Hindlimb muscle (tissue), 1 donor: ENCODE data around the gene CYP4F11. TPM values are rescaled to one million over a fixed set of nuclear protein-coding genes. Genes with fewer than 3 reads are reported as not detected.
"Not testable (repeated sequence)": the region's sequence is repeated elsewhere in the genome, so short reads cannot be mapped to it uniquely, and the experiment has no call there.

Experiments
- DNase-seq: peaks from one replicate; pipeline ENCODE4 v3.0.0-alpha.2; 2013
- polyA plus RNA-seq: library from polyadenylated mRNA; unstranded; fragments of 120-200 nt; gene quantifications from one replicate; pipeline ENCODE4 v1.2.1, GENCODE V29; 2013; ENCODE audit not compliant: insufficient read length

Gene CYP4F11, protein sequence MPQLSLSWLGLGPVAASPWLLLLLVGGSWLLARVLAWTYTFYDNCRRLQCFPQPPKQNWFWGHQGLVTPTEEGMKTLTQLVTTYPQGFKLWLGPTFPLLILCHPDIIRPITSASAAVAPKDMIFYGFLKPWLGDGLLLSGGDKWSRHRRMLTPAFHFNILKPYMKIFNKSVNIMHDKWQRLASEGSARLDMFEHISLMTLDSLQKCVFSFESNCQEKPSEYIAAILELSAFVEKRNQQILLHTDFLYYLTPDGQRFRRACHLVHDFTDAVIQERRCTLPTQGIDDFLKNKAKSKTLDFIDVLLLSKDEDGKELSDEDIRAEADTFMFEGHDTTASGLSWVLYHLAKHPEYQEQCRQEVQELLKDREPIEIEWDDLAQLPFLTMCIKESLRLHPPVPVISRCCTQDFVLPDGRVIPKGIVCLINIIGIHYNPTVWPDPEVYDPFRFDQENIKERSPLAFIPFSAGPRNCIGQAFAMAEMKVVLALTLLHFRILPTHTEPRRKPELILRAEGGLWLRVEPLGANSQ
- not detected for polyA plus RNA-seq

DNA sequence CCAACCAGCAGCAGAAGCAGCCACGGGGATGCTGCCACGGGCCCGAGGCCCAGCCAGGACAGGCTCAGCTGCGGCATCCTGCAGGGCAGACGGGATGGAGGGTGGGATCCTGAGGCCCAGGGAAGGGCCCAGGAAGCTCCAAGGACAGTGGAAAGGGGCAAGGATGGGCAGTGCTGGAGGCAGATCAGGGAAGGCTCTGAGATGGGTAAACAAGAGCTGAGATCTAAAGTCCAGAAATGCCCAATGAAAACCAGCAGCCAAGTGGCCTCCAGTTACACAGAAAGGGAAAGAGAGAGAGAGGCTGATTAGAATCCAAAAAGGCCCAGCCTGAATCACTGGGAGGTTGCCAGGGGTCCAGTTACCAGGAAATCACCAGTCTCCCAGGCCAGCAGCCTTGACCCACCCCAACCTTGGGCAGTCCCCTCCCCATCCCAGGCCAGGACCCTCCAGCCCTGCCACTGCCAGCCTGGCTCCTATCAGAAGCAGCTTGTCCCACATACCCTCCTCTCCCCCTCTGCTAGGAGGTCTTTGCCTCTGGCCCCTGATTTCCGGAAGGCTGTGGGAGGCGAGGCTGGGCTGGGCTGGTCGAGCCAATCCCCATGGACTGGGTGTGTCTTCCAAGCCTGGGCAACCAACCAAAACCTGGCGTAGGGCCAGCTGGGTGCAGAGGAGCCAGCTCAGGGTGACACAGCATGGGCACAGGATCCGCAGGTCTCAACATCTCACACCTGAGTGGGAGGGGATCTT is at the start of gene CYP4F11:
CYP4F11 (minus strand) TSS at position 198 of the 747 bp plus-strand sequence; CDS start at position 77, 121 bp downstream.
- no peak for DNase-seq

DNA sequence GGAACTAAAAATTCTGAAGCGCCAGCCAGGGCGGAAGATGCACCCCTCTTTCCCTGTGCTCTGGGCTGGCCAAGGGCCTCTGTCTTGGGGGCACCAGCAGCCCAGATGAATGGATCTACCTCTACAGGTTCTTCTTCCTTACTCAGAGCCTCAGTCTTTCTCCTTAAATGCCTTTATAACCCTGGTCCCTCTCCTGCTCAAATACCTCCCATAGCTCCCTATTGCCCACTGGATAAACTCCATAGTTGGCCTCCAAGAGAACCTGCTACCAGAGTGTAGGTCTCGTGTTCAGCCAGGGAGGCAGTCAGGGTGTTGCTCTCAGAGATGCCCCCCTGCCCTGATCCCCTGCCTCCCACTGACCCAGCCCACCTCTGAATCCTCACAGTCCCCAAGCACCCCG is 45.0 kb upstream of the CYP4F11 start:
- DNase-seq, result no peak

DNA sequence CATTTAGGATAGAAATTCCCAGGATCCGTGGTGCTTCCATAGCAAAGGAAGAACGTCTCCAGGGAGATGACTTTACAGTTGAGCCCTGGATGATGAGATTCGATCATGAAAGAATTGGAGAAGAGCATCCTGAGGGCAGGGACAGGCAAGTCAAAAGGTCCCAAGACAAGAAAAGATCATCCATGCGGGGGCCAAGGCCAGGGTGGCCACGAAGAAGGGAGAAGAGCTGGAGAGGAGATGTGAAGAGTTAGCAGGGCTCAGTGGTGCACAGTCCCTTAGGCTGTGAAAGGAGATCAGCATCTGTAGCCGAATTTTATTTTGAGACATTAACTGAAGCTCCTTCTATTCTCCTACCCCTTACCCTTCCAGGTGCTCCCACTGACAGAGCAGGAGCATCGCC is 43.4 kb upstream of the CYP4F11 start:
- no peak for DNase-seq

DNA sequence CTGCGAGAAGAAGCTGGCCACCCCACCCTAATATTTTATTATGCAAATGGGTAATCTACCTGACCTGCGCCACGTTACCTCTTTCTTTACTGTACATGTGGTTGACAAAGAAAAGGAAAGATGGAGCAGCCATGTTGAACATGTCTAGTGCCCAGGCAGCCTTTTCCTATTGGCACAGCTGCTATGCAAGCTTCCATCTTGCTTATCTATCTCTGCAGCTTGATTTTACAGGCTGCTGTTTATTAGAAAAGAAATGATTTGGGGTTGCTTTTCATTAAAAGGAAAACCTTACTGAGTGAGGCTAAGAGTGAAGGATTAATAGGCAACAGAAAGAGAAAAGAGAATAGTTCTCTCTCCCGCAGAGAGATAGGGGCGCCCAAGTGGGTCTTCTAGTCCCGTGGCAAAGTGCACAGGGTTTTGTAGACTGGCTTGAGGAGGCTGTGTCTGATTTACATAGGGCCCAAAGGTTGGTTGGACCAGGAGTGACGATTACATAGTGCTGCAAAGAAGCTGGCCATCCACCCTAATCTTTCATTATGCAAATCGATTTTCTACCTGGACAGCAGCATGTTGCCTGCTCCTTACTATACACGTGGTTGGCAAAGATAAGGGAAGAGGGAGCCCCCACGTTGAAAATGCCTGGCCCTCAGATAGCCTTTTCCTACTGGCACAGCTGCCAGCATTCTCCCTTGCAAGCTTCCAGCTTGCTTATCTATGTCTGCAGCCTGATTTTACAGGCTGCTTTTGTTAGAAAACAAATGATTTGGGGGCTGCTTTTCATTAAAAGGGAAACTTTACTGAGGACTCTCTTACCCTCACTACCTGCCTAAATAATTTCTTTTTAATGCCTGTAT is 42.7 kb upstream of the CYP4F11 start:
- DNase-seq, result no peak

DNA sequence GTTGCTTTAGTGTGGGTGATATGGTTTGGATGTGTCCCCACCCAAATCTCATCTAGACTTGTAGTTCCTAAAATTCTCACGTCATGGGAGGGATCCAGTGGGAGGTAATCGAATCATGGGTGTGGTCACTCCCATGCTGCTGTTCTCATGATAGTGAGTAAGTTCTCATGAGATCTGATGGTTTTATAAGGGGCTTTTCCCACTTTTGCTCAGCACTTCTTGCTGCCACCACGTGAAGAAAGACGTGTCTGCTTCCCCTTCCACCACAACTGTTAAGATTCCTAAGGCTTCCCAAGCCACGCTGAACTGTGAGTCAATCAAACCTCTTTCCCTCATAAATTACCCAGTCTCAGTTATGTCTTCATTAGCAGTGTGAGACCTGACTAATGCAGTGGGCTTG is 40.5 kb upstream of the CYP4F11 start:
- no peak for DNase-seq

DNA sequence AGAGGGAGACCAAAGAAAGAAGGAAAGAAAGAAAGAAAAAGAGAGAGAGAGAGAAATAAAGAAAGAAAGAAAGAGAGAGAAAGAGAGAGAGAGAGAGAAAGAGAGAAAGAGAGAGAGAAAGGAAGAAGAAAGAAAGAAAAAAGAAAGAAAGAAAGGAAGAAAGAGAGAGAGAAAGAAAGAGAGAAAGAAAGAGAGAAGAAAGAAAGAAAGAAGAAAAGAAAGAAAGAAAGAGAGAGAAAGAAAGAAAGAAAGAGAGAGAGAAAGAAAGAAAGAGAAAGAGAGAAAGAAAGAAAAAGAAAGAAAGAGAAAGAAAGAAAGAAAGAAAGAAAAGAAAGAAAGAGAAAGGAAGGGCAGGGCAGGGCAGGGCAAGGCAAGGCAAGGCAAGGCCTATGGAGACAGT is 37.7 kb upstream of the CYP4F11 start:
- DNase-seq, result not testable (repeated sequence)

DNA sequence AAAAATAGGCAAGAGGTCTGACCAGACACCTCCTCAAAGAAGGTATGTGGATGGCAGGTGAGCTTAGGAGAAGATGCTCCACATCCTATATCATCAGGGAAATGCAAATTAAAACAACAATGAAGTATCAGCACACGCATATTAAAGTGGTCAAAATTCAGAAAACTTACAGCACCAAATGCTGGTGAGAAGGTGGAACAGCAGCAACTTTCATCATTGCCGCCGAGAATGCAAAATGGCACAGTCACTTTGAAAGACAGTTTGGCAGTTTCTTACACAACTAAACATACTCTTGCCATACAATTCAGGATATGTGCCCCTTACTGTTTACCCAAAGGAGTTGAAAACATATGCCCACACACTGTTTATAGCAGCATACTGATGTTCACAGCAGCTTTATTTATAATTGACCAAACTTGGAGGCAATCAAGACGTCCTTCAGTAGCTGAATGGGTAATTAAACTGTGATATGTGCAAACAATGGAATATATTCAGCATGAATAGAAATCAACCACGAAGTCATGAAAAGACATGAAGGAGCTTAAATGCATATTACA is 37.0 kb upstream of the CYP4F11 start:
- DNase-seq, result no peak

DNA sequence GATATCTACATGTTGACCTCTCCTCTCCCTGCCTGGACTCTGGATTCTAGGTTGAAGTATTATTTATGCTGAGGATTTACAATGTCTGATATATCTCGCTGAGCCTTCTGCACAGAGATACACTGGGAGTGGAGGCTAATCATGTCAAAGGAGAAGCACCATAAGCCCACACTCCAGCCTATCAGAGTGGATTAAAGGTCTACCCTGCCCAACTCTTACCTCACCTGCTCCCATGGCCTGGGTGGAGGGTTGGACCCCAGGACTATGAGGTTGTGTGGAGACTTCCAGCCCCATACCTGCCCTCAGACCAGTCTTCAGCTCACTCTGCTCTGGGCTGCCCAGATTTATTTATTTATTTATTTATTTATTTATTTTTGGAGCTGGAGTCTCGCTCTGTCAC is 29.9 kb upstream of the CYP4F11 start:
- DNase-seq, result no peak

DNA sequence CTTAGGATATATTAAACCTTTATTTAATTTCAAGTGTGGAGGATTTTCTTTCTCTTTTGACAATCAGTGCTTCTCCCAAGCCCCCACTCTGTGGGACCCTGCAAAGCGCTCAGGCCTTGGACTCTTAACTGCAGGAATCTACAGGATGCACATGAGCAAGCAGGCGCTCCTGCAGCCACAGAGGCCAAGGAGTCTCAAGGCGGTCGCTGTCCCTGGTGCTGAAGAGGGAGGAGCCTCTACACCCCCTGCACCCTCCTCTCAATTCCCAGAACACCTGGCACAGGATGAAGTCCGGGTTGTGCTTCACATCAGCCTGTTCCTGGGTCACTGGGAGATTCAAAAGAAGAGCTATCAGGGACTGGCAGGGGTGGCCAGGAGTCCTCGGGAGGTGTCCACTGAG is 28.0 kb upstream of the CYP4F11 start:
- no peak for DNase-seq

DNA sequence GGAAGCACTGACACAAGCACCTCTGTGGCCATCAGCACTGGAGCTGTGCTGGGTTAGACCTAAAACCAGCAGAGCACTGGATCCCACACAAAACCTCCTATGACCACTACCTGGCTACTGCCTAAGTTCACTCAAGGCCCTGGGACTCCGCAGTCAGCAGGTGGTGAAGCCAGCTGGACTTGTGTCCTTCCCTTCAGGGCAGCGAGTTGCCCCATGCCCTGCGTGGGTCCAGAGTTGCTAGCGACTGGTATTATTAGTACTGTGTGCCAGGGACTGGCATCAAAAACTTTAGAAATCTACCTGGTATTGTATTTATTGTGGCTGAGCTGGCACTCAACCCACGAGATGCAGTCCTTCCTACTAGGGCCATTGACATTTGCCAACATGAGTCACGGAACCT is 20.5 kb upstream of the CYP4F11 start:
- no peak for DNase-seq

DNA sequence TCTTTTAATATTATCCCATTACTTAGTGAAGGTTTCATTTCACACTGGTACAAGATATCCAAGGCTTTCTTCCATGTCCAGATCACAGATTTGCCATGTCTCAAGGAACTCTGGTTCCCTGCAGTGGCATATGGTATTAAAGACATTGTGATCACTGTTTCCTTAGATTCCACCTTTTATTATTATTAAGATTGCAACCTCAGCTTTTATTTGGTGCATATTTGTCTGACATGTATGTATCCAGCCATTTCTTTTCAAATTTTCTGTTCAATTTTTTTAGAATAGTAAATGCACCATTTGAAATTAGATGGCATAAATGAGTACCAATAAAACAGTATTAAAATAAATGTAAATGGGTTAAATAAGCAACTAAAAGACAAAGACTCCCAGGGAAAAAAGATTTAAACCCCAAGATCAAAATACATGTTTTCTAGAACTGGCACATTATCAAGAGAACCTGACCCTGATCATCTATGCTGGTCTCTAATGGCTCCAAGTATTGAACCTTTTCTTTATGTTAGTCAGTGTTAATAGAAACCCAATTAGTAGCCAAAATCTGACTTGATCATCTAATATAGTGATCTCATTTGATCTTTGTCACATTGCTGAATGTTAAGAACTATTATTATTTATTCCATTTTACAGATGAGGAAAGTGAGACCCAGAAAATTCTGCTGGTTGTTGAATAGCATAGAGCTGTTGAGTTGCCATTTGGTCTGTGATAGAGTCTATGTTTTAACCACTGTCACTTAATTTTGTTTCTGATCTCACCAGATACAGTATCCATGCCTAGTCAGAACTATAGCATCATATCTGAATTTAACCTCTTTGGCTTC is 14.1 kb upstream of the CYP4F11 start, which contains the start of gene OR10H4:
OR10H4 (plus strand) TSS at position 786 of the 836 bp plus-strand sequence; CDS start at position 786, 0 bp downstream.
- no peak for DNase-seq

DNA sequence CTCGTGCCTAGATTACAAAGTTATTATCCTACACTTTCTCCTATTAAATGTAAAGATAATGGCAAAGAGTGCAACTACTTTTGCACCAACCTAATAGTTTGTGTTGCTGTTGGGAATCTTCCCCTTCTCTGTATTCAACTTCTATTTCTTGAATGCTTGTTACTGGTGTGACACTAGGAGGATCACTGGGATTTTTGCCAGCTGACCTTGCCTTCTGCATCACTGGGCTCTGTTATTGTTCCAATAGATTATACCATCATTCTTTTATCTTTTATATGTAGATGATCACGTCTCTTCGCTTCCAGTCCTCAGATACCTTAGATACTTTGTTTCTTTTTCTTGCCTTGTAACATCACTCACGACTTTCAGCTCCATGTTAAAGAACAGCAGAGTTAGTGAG is 11.0 kb upstream of the CYP4F11 start:
- DNase-seq, result no peak

DNA sequence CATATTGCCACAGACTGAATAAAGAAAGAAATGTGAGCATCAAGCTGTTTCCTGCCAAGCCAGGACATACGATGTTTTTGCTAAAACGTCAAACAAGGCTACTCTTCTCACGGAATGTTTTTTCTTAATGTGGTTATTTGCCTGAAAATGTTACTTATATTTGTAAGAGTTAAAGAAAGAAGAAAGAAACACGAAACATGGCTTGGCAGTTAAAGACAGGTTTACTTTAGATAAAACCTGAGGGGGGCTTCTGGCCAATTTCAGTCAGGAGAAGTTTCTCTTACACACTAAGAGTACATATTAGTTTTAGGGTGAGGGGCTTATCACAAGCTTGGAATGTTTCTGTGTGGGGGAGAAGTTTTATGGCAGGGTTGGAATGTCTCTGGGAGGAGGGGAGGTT is 10.1 kb upstream of the CYP4F11 start:
- DNase-seq, result no peak

DNA sequence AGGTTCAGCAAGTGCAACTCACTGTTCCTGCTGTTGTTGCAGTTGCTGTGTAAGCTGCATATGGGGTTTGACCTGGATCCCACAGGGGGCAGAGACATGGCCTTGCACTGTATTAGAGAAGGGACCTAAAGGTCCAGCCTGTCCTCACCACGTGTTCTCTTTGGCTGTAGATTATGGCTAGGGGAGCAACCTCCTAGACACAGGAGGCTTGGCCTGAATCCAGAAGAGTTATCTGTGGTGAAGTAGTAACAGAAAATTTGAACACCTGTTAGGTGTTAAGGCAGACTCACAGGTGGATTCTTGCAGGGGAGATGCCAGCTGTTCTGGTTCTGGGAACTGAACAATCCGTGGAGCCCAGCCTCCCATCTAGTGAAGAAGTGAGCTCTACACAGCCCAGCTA is 3.4 kb upstream of the CYP4F11 start:
- DNase-seq, result no peak

DNA sequence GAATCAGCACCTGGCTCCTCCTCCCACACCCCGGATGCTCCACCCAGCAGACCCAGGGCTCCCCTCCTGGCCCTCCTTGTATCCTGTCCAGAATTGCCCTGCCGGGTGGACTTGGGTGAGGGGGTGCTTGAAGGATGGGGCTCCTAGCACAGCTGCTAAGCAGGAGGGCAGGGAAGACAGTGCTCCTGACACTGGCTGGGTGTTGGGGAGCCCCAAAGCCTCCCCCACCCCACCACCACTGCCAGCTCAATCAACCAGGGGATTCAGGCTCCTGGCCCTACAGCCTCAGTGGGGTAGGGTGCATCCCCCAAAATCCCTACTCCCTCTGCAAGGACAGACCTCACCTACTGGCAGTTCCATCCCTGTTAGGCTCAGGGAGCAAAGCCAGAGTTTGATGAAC is 2.6 kb upstream of the CYP4F11 start:
- no peak for DNase-seq

DNA sequence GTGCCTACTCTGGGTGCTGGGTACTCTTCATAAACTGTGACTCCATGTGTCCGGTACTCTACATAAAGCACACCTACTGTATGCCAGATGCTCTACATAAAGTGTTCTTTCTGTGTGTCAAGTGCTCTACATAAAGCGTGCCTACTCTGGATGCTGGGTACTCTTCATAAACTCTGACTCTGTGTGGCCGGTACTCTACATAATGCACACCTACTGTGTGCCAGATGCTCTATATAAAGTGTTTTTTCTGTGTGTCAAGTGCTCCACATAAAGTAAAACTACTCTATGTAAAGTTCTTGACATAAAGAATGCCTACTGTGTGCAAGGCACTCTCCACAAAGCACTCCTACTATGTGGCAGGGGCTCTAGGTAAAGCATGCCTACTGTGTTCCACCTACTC is 1.8 kb upstream of the CYP4F11 start:
- no peak for DNase-seq

DNA sequence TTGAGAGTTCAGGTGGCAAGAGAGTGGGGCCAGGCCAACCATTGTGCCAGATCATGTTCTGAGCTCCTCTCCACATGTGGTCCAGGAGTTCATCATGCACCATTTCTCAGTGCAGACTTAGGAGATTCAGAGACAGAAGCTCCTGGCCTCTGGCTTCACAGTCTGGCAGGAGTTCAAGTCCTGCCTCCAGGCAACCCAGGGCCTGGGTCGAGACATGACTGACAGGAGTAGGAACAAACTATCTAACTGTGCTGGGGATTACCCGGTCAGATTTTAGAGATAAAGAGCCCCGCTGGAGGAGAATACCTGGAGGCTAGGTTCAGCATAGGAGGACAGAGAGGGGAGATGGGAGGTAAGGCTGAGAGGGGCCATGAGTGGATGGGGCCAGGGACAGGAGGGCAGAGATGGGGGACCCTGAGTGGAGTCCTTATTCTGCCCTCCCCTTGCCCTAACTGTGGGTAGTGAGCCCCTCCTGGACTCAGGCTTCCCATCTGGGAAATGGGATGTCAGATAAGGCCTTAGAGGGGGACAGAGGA is 906 bp upstream of the CYP4F11 start:
- no peak for DNase-seq

DNA sequence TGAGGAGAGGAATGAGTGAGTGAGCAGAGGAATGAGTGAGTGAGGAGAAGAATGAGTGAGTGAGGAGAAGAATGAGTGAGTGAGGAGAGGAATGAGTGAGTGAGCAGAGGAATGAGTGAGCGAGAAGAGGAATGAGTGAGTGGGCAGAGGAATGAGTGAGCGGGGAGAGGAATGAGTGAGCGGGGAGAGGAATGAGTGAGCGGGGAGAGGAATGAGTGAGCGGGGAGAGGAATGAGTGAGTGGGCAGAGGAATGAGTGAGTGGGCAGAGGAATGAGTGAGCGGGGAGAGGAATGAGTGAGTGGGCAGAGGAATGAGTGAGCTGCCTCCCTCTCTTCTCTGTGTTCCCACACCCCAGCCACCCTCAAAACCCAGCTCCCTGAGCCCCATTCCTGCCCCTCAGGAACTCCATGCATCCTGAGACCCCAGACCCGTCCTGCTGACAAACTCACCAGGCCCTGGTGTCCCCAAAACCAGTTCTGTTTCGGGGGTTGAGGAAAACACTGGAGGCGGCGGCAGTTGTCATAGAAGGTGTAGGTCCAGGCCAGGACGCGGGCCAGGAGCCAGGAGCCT is 483 bp downstream of the CYP4F11 start:
- not testable (repeated sequence) for DNase-seq

DNA sequence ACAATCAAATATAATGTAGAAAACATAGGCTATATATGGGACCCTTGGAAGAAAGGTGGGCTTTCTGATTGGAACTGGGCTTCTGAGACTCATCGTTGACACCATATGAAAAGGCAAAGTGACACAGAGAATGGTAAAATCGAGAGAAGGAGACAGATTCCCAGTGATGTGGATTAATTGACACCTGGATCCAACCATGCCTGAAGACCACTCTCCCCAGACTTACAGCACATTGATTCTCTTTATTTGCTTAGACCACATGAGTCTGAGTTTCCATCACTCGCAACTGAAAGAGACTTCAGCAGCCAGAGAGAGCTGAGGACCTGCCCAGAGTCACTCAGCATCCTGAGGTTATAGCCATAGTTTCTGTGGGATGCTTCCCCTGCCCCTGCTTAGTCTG is 6.0 kb downstream of the CYP4F11 start:
- DNase-seq, result no peak

DNA sequence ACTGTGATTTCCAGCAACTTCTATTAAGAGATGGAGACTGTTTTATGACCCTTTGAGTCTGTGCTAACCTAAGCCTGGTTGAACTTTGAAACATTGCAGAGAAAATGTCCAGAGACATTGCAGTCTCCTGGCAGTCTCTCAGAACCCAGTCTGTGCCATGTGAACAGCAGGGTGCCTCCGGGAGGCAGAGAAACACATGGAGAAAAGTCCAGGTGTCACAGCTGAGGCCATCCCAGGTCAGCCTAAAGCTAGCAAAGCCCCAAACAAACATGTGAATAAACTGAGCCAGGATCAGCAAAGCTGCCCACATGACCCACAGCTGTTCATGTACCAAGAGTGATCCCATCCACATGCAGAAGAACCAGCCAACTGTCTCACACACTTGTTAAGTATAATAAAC is 7.8 kb downstream of the CYP4F11 start:
- no peak for DNase-seq

DNA sequence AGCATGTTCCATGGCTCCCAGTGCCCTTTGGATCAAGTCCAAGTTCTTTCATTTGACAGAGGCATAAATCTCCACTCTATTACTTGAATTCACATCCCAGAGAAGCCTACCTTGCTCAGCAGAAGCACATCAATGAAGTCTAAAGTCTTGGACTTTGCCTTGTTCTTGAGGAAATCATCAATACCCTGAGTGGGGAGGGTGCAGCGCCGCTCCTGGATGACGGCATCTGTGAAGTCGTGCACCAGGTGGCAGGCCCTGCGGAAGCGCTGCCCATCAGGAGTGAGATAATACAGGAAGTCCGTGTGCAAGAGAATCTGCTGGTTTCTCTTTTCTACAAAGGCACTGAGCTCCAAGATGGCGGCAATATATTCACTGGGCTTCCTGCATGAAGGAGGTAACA is 10.6 kb downstream of the CYP4F11 start:
- no peak for DNase-seq
